ENCODE data around the gene TLE4.

Gene TLE4

GRCh38 chr9:79694676-79695400 is 123.1 kb downstream of the TLE4 start:
- DNase-seq: peak; percentile 32

- DNase-seq: no peak
These were observed 123.9 kb downstream of the TLE4 start for GRCh38 chr9:79695531-79696175.

- DNase-seq: no peak
These were observed 127.2 kb downstream of the TLE4 start for GRCh38 chr9:79698967-79699366.

- DNase-seq: no peak
These were observed 127.7 kb downstream of the TLE4 start for GRCh38 chr9:79699479-79699878.

- DNase-seq: no peak
These were observed 129.0 kb downstream of the TLE4 start for GRCh38 chr9:79700607-79701360.

GRCh38 chr9:79701651-79702050 is 129.9 kb downstream of the TLE4 start:
- DNase-seq: no peak

GRCh38 chr9:79705704-79706103 is 133.9 kb downstream of the TLE4 start:
- no peak for DNase-seq

- DNase-seq: no peak
These were observed 134.7 kb downstream of the TLE4 start for GRCh38 chr9:79706512-79706911.

GRCh38 chr9:79707589-79707988 is 135.8 kb downstream of the TLE4 start:
- DNase-seq: no peak

- no peak for DNase-seq
These were observed 136.8 kb downstream of the TLE4 start for GRCh38 chr9:79708541-79708940.

- no peak for DNase-seq
These were observed 138.2 kb downstream of the TLE4 start for GRCh38 chr9:79709743-79710674.

- no peak for DNase-seq
These were observed 140.1 kb downstream of the TLE4 start for GRCh38 chr9:79711874-79712273.

GRCh38 chr9:79719021-79719420 is 147.3 kb downstream of the TLE4 start:
- no peak for DNase-seq

GRCh38 chr9:79719989-79720388 is 148.2 kb downstream of the TLE4 start:
- DNase-seq: no peak

- no peak for DNase-seq
These were observed 159.6 kb downstream of the TLE4 start for GRCh38 chr9:79731171-79731890.

GRCh38 chr9:79735023-79735779 is 163.4 kb downstream of the TLE4 start:
- DNase-seq: no peak

- no peak for DNase-seq
These were observed 164.3 kb downstream of the TLE4 start for GRCh38 chr9:79736051-79736450.

GRCh38 chr9:79741381-79741780 is 169.6 kb downstream of the TLE4 start:
- DNase-seq: no peak

- no peak for DNase-seq
These were observed 170.5 kb downstream of the TLE4 start for GRCh38 chr9:79742110-79742721.

GRCh38 chr9:79744521-79744920 is 172.8 kb downstream of the TLE4 start:
- no peak for DNase-seq

Measured in NCI-H226 (cell line).